ENCODE data around the gene EIF4E1B. TPM values are rescaled to one million over a fixed set of nuclear protein-coding genes. Genes with fewer than 3 reads are reported as not detected.

The EIF4E1B gene
- total RNA-seq, 4 donors from 2014 or later = not detected

DNA sequence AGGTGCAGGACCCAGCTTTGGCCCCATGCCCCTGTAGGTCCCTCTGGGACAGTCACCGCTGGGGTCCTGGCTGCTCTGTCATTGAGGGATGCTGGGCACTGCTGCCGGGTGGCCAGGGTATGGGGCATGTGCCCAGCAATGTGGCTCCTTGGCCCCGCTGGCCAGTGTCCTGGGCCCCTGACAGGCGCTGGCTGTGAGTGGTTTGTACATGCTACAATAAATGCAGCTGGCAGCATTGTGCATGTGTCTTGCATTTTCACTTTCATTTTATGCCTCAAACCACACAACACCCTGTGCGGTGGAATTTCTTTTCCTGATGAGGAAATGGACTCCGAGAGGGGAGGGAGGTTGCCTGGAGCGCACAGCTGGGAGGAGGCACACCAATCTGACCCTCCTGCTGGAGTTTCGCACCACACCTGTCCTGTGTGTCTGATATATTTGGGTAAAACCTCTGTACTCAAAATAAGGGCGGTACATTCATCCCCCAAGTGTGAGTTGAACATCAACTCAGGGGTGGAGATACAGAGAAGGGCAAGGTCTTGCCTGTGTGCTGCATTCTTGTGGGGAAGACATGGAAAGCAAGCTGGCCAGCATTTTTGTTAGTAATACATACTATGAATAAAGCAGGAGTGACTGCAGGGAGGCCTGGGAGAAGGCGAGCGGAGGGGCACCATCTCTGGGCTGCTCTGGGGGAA is 28.5 kb downstream of the EIF4E1B start:
- intact Hi-C loops (cut with DNase I; ENCODE audit: low total_unique reads) = no loop called here
- H3K4me3 ChIP-seq (ENCODE audit: low read depth, poor library complexity, severe bottlenecking) = no peak overlapping the region
- no peak for TF ChIP-seq POLR2A (IDR thresholded peaks at IDR 0.05)
- TF ChIP-seq, protein P1, sequence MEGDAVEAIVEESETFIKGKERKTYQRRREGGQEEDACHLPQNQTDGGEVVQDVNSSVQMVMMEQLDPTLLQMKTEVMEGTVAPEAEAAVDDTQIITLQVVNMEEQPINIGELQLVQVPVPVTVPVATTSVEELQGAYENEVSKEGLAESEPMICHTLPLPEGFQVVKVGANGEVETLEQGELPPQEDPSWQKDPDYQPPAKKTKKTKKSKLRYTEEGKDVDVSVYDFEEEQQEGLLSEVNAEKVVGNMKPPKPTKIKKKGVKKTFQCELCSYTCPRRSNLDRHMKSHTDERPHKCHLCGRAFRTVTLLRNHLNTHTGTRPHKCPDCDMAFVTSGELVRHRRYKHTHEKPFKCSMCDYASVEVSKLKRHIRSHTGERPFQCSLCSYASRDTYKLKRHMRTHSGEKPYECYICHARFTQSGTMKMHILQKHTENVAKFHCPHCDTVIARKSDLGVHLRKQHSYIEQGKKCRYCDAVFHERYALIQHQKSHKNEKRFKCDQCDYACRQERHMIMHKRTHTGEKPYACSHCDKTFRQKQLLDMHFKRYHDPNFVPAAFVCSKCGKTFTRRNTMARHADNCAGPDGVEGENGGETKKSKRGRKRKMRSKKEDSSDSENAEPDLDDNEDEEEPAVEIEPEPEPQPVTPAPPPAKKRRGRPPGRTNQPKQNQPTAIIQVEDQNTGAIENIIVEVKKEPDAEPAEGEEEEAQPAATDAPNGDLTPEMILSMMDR (IDR thresholded peaks at IDR 0.05) = no peak
- DNase-seq (ENCODE audit: low spot score in 2 of 2) = no peak
- 66 to 70% methylated on average over 11 of the region's 11 CpGs for WGBS, 2 donors

DNA sequence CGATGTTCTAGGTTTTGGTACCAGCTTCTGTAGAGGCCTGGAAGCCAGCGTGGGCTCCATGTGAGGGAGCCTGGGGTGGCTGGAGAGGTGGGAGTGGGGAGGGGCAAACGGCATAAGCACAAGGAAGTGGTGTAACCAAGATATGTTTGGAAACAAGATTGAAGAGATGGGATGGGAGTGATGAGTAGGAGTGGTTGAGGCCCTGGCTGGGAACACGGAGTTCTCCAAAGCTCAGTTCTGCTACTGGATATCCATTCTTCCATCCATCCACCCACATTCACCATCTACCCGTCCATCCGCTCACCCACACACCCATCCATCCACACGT is 29.0 kb downstream of the EIF4E1B start:
- TF ChIP-seq POLR2A (IDR thresholded peaks at IDR 0.05) = no peak
- TF ChIP-seq, protein P1 (IDR thresholded peaks at IDR 0.05) = no peak
- no peak for DNase-seq (ENCODE audit: low spot score in 2 of 2)
- WGBS, 2 donors = 74 to 79% methylated on average over 7 of the region's 7 CpGs
- intact Hi-C loops (cut with DNase I; ENCODE audit: low total_unique reads) = no loop called here
- no peak overlapping the region for H3K4me3 ChIP-seq (ENCODE audit: low read depth, poor library complexity, severe bottlenecking)

DNA sequence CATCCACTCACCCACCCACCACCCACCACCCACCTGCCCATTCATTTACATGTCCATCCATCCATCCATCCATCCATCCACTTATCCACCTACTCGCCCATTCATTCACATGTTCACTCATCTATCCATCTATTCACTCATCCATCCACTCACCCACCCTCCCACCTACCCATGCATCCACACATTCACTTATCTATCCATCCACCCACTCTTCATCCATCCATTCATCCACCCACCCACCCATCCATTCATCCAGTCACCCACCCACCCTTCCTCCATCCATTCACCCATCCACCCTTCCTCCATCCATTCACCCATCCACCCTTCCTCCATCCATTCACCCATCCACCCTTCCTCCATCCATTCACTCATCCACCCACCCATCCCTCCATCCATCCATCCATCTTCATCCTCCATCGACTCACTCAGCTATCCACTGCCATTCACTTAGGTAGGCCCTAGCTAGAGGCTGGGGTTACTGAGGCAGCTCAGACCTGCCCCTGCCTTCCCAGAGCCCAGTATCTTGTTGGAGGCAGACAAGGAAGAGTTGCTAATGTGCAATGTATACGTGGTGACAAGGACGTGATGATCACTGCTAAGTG is 29.5 kb downstream of the EIF4E1B start:
- H3K4me3 ChIP-seq (ENCODE audit: low read depth, poor library complexity, severe bottlenecking) = no peak overlapping the region
- WGBS, 2 donors = 70 to 84% methylated on average over 4 of the region's 4 CpGs
- intact Hi-C loops (cut with DNase I; ENCODE audit: low total_unique reads) = loop anchor here (10.0 kb wide), 1 partner anchor 295 kb away; no protein-coding TSS in a partner anchor
- no peak for TF ChIP-seq POLR2A (IDR thresholded peaks at IDR 0.05)
- TF ChIP-seq, protein P1 (IDR thresholded peaks at IDR 0.05) = no peak
- no peak for DNase-seq (ENCODE audit: low spot score in 2 of 2)

DNA sequence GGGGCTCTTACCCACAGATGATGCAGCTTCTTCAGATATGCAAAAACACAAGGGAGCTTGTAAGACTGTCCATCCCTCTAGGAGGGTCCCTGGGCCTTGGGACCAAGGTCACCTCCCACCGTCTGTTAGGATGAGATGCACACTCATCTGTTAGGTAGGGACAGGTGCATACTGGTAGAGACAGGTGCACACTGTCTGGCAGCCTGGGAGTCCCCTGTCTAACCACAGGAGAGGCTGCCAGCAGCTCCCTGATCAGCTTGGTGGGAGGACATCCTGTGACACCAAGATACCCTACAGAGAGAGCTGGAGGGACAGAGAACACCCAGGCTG is 30.0 kb downstream of the EIF4E1B start:
- intact Hi-C loops (cut with DNase I; ENCODE audit: low total_unique reads) = loop anchor here (10.0 kb wide), 1 partner anchor 294 kb away; no protein-coding TSS in a partner anchor
- no peak overlapping the region for H3K4me3 ChIP-seq (ENCODE audit: low read depth, poor library complexity, severe bottlenecking)
- 21 to 50% methylated on average over 1 of the region's 1 CpG for WGBS, 2 donors
- no peak for DNase-seq (ENCODE audit: low spot score in 2 of 2)
- TF ChIP-seq POLR2A (IDR thresholded peaks at IDR 0.05) = no peak
- TF ChIP-seq, protein P1 (IDR thresholded peaks at IDR 0.05) = no peak

DNA sequence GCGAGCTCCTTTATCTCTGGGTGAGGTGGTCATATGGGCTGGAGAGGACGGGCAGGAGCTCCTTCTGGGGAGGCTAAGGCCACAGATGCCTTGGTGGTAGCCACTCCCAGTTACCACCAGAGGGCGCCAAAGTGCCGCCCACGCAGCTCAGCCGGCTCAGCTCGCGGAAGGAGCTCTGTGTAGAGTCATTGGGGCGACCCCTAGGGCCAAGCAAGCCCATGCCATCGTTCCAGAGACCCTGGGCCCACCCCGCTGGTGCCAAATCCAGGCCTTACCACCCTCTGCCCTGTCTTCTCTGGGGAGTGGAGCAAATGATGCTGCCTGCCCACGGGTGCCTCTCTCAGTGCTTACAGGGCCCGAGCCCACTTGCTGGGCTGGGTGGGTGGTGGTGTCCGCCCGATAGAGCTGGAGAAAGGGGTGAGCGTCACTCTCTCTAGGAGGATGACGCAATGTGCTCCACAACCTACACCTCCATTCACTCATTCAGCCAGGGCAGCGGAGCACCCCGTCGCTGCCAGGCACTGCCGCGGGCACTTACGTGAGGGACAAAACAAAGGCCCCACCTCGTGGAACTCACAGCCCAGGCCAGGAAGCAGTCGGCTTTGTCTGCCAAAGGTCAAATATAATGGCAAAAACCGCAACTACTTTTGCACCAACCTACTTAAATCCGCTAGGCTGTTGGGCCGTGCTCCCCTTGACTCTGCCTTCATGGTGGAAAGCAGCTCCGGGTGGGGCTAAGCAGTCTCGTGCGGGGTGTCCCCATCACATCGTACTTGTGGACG is 30.6 kb downstream of the EIF4E1B start:
- TF ChIP-seq POLR2A (IDR thresholded peaks at IDR 0.05) = no peak
- TF ChIP-seq, protein P1 (IDR thresholded peaks at IDR 0.05) = peak in 1 of 3 donors; percentile 76
- 51 to 67% methylated on average over 22 to 32 of the region's 33 CpGs for WGBS, 2 donors
- no peak overlapping the region for H3K4me3 ChIP-seq (ENCODE audit: low read depth, poor library complexity, severe bottlenecking)
- peak; percentile 33 to 91 for DNase-seq (ENCODE audit: low spot score in 2 of 2)
- intact Hi-C loops (cut with DNase I; ENCODE audit: low total_unique reads) = loop anchor here (10.0 kb wide), 1 partner anchor 294 kb away; no protein-coding TSS in a partner anchor

Data from lower leg skin (tissue), 4 donors.